HEK293T (cell line): ENCODE measurements around the gene FKBP3.

Experiments
- ARNT ChIP-seq: fragments of 450-650 bp; IDR thresholded peaks from 2 replicates; pipeline ENCODE4 v1.6.1; 2017; ENCODE audit warnings: mild to moderate bottlenecking
- BHLHE40 ChIP-seq: fragments of 450-650 bp; IDR thresholded peaks from 2 replicates; pipeline ENCODE4 v1.6.1; 2016; ENCODE audit warnings: mild to moderate bottlenecking, moderate library complexity, borderline replicate concordance
- FOXA1 ChIP-seq: fragments of 450-650 bp; IDR thresholded peaks from 2 replicates; pipeline ENCODE4 v1.6.1; 2016; ENCODE audit warnings: mild to moderate bottlenecking
- FOXK2 ChIP-seq: fragments of 450-650 bp; IDR thresholded peaks from 2 replicates; pipeline ENCODE4 v1.6.1; 2016; ENCODE audit warnings: mild to moderate bottlenecking
- FOXM1 ChIP-seq: fragments of 450-650 bp; IDR thresholded peaks from 2 replicates; pipeline ENCODE4 v1.6.1; 2017; ENCODE audit warnings: mild to moderate bottlenecking, borderline replicate concordance
- SP1 ChIP-seq: fragments of 450-650 bp; IDR thresholded peaks from 2 replicates; pipeline ENCODE4 v1.6.1; 2017
- SUZ12 ChIP-seq: fragments of 450-650 bp; IDR thresholded peaks from 2 replicates; pipeline ENCODE4 v1.6.1; 2016; ENCODE audit warnings: mild to moderate bottlenecking
- TF ChIP-seq, protein P1 (sequence below): fragments of 450-650 bp; IDR thresholded peaks from 2 replicates; pipeline ENCODE4 v1.6.1; 2016

DNA sequence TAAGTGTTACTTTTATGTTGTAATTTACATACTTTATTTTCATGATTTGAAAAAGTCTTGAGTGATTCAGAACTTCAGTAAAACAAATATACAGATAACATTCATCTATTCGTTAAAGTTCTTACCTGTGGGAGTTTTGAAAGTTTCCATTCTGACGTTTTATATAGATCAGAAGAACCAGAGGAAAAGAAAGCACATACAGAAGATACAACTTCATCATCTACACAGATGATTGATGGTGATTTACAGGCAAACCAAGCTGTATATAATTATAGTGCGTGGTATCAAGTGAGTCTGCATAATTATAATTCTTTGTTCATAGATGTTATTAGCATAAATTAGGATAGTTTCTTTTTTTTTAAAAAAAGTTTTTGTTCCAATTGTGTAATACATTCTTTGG lies 20.0 kb downstream of the FKBP3 start:
- TF ChIP-seq ARNT (no peak), SUZ12 (no peak), SP1 (no peak), FOXK2 (no peak), FOXA1 (no peak), FOXM1 (no peak), BHLHE40 (no peak)
- TF ChIP-seq, protein P1, sequence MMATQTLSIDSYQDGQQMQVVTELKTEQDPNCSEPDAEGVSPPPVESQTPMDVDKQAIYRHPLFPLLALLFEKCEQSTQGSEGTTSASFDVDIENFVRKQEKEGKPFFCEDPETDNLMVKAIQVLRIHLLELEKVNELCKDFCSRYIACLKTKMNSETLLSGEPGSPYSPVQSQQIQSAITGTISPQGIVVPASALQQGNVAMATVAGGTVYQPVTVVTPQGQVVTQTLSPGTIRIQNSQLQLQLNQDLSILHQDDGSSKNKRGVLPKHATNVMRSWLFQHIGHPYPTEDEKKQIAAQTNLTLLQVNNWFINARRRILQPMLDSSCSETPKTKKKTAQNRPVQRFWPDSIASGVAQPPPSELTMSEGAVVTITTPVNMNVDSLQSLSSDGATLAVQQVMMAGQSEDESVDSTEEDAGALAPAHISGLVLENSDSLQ = no peak
